HG02884 (cell line): ENCODE results near the gene RAB3GAP1.
"Not testable (repeated sequence)": the region's sequence is repeated elsewhere in the genome, so short reads cannot be mapped to it uniquely, and the experiment has no call there.

Source experiments
- ATAC-seq: cut with Tn5 transposase; IDR thresholded peaks from one replicate; pipeline ENCODE4 v1.9.1; 2021; ENCODE audit warnings: mild to moderate bottlenecking, moderate library complexity; ENCODE audit not compliant: unreplicated experiment

Gene RAB3GAP1

GRCh38 chr2:135052997-135053474 is 944 bp downstream of the RAB3GAP1 start:
- ATAC-seq: peak; percentile 16

GRCh38 chr2:135055182-135055786 is 3.2 kb downstream of the RAB3GAP1 start:
- no peak for ATAC-seq

DNA sequence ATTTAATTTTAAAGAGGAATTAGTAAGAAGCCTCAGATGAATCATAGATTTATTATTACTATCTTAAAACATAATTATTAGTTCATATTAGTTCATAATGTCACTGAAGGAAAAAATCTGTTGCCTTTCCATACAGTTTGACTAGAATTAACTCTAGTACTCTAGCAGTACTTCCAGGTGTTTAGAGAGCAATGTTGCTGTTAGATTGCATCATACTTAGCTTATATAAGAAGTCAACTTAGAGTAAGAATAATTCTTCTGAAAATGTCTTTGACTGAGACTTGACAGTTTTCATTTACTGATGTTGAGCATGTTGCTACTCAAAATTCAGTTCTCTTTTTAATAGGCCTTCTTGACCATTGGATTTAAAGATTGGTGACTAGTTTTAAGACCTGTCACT is 4.7 kb downstream of the RAB3GAP1 start:
- ATAC-seq: no peak

GRCh38 chr2:135059577-135059976 is 7.5 kb downstream of the RAB3GAP1 start:
- no peak for ATAC-seq

- ATAC-seq: no peak
Measured at GRCh38 chr2:135063210-135063609, 11.1 kb downstream of the RAB3GAP1 start.

- no peak for ATAC-seq
Measured at GRCh38 chr2:135064149-135064548, 12.1 kb downstream of the RAB3GAP1 start.

- no peak for ATAC-seq
Measured at GRCh38 chr2:135066710-135067109, 14.6 kb downstream of the RAB3GAP1 start.

DNA sequence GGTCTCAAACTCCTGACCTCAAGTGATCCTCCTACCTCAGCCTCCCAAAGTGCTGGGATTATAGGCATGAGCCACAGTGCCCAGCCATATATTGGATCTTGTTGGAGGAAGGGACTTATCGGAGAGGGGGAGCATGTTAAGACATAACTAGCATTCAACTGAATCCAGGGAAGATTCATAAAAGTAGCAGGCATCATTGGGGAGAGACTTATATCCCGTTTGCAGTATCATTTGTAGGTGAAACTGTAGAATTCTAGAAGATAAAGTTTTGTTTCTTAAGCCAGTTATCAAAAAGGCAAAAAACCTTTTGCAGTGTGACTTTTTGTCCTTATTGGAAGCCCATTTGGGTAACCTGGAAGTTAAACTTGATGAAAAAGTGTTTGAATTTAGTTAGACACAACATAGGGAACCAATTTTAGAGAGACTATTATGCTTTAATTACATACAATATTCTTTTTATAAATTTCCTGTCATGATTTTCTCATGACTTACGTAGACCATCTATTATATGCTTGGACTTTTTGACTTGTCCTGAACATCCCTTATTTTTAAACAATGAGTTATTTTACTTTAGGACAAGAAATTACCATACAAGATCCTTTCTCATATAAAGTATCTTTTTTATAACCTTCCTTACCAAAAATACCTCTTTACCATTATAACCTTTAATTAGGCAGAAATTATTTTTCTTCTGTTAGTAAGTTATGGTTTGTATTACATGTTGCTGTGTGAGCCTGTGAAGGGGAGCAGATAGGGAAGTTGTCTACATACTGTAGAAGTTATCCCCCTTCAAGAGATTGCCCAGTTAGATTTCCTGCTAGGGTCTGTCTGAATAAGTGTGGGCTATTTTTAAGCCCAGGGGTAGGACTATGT is 20.3 kb downstream of the RAB3GAP1 start:
- no peak for ATAC-seq

DNA sequence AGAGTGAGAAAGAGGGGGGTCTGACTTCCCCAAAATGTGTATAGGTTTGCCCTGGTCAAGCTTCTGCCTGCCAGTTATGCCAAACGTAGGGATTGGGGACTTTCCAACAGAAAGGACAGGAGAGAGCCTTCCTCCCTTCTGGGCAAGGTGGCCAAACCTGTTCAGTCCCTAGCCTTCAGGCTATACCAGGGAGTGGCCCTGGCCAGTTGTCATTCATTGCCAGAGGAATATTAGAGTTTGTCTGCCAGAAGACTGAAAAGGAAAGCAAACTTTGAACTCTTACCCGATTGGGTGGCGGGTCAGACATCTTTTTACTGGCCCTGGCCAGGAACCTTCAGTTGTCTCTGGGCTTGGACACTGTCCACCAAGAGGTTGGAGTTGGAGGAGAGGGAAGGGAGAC is 22.1 kb downstream of the RAB3GAP1 start:
- no peak for ATAC-seq

- ATAC-seq: no peak
Measured at GRCh38 chr2:135076556-135076955, 24.5 kb downstream of the RAB3GAP1 start.

GRCh38 chr2:135078417-135078816 is 26.3 kb downstream of the RAB3GAP1 start:
- ATAC-seq: no peak

DNA sequence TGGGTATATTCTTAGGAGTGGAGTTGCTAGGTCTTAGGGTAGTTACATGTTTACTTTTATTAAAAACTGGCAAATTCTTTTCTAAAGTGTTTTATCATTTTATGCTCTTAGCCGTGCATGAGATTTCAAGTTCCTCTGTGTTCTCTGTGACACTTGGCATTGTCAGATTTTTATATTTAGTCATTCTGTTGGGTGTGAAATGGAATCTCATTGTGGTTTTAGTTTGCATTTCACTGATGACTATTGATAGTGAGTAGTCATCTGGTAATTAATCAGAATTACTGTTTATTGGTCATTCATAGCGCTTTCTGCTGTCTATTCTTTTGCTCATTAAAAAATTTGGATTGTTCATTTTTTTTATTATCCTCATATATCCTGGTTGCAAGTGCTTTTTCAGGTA is 34.1 kb downstream of the RAB3GAP1 start:
- no peak for ATAC-seq

DNA sequence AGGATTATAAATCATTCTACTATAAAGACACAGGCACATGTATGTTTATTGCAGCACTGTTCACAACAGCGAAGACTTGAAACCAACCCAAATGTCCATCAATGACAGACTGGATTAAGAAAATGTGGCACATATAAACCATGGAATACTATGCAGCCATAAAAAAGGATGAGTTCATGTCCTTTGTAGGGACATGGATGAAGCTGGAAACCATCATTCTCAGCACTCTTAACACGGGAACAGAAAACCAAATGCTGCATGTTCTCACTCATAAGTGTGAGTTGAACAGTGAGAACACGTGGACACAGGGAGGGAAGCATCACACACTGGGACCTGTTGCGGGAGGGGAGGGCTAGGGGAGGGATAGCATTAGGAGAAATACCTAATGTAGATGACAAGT is 37.5 kb downstream of the RAB3GAP1 start:
- not testable (repeated sequence) for ATAC-seq

GRCh38 chr2:135091681-135092080 is 39.6 kb downstream of the RAB3GAP1 start:
- no peak for ATAC-seq

- ATAC-seq: no peak
Measured at GRCh38 chr2:135093193-135093592, 41.1 kb downstream of the RAB3GAP1 start.

GRCh38 chr2:135093670-135094330 is 41.7 kb downstream of the RAB3GAP1 start:
- no peak for ATAC-seq

- ATAC-seq: no peak
Measured at GRCh38 chr2:135094508-135094907, 42.4 kb downstream of the RAB3GAP1 start.

DNA sequence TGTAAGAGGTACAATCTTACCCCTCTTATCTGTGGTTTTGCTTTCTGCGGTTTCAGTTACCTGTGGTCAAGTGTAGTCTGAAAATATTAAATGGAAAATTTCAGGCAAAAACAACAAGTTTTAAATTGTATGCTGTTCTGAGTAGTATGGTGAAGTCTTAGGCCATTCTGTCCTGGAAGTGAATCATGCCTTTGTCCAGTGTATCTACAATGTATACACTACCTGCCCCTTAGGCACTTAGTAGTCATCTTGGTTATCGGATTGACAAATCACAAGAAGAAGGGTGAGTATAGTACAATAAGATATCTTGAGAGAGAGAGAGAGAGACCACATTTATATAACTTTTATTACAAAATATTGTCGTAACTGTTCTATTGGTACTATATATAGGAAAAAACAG is 43.5 kb downstream of the RAB3GAP1 start:
- no peak for ATAC-seq

- no peak for ATAC-seq
Measured at GRCh38 chr2:135096665-135097446, 44.8 kb downstream of the RAB3GAP1 start.

- no peak for ATAC-seq
Measured at GRCh38 chr2:135097532-135098231, 45.6 kb downstream of the RAB3GAP1 start.
